ENCODE measurements around the gene EEF2K.

DNA sequence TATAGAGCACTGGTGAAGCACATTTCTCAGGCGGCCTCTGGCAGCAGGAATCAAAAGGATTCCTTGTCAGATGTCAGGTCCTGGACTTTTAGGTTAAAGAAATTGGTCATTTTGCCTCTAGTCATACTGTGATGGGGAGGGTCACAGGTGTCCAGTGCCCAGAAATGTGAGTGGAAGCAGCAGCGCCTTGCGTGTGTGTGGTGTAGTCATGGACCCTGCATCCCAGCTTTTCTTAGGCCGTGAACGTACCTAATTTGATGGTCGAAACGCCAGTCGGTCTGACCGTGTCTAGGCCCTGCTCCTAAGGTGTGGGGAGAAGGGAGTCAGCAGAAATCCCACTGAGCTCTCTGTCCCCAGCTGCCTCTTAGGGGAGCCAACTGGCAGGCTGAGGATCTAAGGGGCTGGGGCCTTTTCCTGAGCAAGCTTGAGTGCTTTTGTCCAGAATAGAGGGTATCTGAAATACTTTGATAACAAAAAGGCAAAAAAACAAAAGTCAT, 123.2 kb downstream of the EEF2K start:
- TF ChIP-seq, protein P1, sequence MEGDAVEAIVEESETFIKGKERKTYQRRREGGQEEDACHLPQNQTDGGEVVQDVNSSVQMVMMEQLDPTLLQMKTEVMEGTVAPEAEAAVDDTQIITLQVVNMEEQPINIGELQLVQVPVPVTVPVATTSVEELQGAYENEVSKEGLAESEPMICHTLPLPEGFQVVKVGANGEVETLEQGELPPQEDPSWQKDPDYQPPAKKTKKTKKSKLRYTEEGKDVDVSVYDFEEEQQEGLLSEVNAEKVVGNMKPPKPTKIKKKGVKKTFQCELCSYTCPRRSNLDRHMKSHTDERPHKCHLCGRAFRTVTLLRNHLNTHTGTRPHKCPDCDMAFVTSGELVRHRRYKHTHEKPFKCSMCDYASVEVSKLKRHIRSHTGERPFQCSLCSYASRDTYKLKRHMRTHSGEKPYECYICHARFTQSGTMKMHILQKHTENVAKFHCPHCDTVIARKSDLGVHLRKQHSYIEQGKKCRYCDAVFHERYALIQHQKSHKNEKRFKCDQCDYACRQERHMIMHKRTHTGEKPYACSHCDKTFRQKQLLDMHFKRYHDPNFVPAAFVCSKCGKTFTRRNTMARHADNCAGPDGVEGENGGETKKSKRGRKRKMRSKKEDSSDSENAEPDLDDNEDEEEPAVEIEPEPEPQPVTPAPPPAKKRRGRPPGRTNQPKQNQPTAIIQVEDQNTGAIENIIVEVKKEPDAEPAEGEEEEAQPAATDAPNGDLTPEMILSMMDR (IDR thresholded peaks at IDR 0.05): no peak
- TF ChIP-seq POLR2A (IDR thresholded peaks at IDR 0.05): no peak

All from prostate gland (tissue), 2 donors.